Stimulated activated CD8-positive, alpha-beta memory T cell treated with anti-CD3 and anti-CD28 coated beads, Interleukin-15, amount 100 ng/mL, for 24 hours (primary cell): ENCODE data around the gene AKT3.

Experiments
- DNase-seq: peaks from one replicate; pipeline ENCODE4 v3.0.0-alpha.2; 2020; ENCODE audit warnings: low read depth

AKT3 gene

DNA sequence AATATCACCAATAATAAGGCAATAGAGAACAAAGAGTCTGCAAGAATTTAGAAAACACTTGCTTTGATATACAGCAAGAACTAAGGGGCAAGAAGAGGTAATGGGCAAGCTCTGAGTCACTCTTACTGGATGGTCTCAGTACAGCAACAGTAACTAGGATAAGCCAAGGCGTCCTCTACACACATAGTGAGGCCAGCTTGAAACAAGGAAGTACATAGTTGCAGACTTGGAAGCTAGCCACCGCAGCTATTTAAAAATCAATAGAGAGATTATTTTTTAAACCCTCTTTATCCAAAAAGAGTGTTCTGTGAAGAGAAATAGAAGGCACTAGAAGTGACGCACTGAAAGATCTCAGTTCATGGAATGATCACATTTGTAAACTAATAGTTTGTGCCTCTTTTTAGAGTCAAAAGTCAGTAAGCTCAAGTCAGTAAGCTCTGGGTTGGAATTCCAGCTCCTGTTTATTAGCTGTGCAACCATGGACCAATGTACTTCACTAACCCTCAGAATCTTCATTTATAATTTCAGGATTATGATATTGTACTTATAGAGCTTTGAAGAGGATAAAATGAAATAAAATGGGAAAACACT is 118.6 kb downstream of the AKT3 start:
- DNase-seq: no peak

- DNase-seq: no peak
Measured at GRCh38 chr1:243730487-243731150, 119.4 kb downstream of the AKT3 start.

DNA sequence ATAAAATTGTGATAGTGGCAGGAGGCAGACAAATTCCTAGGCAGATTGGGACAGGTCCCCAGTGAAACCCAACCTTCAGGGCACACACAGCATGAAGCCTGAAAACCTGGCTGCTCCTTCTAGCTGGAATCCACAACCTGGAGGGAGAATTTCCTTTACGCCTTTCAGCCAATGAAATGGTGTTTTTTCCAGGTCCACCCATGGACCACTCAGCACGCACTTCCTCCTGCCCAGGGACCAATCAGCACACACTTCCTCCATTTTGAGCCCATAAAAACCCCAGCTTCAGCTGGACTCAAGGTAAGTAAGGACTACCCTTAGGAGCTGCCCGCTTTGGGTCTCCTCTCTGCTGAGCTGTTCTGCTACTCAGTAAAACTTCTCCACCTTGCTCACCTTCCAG is 120.1 kb downstream of the AKT3 start:
- no peak for DNase-seq

- DNase-seq: no peak
Measured at GRCh38 chr1:243727503-243728203, 122.4 kb downstream of the AKT3 start.

DNA sequence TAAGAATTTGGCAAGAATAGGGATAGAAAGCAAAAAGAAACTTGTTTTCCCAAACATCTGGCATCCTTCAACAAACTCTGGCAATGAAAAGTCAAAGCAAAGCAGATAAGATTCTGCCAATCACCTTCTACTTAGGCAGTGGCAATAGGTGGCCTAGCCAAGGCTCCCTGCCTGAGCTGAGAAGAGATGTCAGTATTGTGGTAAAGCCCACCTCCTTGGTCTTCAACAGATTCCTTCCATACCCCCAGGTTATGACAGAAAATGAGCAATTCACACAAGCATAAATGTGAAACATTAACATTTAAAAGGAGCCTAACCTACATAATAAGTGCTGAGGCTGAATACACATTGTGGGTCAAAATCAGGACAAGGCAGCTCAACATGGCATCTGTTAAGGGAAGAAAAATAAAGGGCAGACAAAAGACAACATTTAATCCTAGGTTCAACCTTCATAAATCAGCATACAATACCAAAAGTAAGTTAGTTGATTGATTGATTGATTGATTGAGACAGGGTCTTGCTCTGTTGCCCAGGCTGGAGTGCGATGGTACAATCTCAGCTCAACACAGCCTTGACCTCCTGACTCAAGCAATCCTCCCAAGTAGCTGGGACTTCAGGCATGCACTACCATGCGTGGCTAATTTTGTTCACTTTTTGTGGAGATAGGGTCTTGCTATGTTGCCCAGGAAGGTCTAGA is 123.1 kb downstream of the AKT3 start:
- DNase-seq: no peak

DNA sequence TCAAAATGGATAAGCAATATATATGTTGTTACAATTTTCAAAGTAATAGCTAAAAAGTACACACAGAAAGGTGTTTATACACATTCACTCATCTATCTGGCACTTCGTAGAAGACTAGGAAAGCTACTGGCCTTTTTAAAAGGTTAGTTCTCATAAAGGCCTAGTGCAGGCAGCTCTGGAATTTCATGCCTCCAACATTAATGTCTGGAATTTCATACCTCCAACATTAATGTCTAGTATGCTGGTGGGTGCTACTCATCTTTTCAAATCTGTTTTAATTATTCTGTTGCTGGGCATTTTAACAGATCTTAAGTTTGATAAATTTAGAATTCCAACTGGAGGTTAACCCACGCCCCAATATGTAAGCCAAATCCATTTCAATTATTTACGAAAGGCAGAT is 124.2 kb downstream of the AKT3 start:
- DNase-seq: no peak

- no peak for DNase-seq
Measured at GRCh38 chr1:243725075-243725474, 125.0 kb downstream of the AKT3 start.

DNA sequence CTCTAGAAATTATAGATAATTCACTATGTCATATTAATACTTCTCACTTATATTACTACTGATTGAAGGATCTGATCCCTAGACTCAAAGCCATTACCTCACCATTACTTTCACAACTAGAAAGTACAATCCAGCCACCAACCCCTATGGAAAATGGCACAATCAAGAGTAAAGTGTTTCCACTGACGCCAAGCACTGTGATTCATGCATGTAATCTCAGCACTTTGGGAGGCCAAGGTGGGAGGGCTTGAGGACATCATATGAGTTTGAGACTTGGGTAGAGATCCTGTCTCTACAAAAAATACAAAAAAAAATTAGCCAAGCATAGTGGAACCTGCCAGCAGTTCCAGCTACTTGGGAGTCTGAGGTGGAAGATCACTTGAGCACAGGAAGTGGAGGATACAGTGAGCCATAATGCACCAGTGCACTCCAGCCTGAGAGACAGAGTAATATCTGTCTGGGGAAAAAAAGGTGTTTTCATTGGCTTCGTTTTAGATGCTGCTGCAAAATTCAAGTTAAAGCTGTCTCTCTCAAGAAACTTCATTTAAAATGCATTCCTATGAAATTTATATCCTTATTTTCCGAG is 126.5 kb downstream of the AKT3 start:
- no peak for DNase-seq

GRCh38 chr1:243723050-243723449 is 127.0 kb downstream of the AKT3 start:
- no peak for DNase-seq

DNA sequence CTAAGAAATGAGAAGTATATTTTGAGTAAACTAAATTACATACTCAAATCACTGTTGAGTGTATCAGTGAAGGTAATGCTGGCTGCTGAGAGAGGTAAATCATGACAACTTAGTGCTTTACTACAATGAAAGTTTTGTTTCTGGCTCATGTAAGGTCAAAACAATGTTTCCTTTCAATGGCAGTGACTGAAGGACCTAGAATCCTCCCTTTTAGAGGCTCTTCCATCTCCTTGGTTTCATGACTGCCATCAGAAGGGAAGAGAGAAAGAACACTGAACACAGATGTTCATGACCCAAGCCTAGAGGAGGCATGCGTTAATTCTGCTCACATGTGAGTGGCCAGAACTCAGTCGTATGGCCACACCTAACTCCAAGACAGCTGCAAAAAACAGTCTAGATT is 130.6 kb downstream of the AKT3 start:
- DNase-seq: no peak

DNA sequence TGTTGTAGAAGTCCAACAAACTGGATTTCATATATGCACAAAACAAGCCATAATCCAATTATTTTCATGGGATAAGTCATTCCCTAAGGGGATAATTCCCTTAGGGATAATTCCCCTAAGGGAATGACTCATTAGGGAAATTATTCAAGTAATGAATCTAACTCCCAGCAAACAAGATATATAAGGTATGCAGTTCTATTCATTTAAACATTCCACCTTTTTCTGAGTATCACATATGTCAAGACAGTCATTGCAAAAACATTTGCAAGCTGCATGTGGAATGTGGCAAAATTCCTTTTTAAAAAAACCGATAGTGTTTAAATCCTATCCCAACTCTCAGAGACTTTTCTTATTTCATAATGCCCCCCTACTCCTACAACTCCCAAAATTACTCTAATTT is 131.2 kb downstream of the AKT3 start:
- no peak for DNase-seq

DNA sequence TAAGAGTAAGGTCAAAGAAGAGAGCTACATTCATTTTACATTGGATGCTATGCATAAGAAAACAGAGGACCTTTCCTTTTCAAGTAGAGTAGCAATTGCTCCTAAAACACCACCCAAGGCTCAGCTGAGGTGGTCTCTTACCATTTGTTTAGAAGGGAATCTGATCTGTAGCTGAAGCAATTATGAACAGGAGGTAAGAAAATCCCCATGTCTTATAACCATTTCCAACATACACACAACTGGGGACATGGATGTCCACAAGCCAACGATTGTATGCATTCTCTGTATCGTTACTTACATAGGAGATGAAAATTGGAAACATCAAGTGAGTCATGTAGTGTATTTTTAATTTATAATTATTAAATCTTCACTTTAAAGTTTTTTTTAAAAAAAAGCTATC is 132.0 kb downstream of the AKT3 start:
- DNase-seq: no peak

DNA sequence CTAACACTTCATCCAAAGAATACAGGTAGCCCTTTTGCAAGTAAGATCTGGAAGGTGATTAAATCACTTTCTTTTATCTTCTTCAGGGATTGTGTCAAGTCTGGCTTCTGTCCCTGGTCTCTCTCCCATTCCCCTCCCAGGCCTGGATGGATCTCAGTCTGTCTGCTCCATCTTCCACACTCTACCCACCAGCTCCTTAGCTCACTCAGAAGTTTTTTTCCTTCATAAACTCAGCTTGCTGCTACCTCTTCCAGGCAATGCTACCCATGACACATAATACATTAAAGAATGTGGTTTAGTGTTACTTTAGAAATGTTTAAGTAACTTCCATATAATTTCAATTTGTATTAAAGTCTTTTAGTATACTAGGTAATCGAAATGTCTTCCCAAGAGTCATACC is 133.1 kb downstream of the AKT3 start:
- no peak for DNase-seq

DNA sequence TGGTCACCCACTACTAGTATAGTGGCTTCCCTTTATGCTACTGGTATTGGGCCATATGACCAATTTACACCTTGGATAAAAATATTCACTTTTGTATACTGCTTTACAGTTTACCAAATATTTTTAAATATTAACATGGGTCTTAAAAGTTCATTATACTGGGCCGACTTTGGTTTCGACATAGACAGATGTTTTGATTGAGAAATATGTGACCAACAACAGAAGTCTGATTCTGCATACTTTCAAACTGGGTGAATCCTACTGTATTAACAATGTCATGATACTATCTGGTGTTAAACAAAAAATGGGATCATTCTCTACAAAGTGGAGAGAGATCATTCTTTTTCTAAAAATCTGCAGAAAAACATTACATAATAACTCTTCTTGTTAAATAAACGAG is 134.8 kb downstream of the AKT3 start:
- no peak for DNase-seq

DNA sequence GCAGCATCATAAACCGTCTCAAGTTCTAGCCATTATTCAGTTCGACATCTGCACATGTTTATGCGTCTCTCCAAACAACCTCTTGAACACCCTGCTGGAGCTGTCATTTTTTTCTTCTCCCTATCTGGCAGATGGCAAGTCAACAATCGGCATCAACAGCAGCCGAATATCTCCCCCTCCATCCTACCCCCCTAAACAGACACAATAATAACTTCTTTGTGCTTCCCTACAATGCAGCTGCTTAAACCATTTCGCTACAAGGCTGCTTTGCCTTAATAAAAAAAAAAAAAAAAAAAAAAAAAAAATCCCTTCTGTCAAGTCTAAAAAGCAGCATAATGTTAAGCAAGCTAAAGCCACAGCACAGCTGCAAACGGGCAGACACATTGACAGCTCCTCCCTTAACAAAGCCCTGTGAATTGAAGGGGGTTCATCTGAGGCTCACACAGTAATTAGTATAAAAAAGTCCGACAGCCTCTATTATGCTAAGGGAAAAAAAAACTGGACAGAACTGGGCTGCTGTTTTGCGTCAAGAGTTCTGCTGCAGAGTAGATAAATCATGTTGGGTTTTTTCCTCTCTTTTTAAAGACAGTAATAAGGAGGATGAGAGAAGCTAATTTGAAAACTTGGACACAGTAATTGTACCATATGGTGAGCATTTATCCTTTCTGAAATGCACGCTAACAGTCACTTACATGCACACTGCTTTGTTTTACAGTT is 136.4 kb downstream of the AKT3 start:
- DNase-seq: no peak

DNA sequence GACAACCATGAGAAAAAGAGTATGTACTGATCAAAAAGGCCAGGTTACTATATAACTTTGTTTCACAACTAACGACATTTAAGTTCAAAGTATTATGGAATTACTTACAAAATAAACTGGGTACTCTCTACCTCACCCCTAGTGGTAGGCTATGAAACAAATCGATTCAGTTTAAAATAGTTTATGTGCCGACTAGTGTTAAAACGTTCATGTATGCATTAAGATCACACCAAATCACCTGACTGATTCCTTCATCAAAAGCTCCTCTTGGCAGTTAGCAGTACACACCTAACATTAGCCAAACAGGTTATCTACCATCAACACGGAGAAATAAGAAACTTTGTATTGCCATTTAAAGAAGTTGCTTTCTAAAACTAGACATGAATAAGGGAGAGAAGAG is 137.1 kb downstream of the AKT3 start:
- DNase-seq: no peak

DNA sequence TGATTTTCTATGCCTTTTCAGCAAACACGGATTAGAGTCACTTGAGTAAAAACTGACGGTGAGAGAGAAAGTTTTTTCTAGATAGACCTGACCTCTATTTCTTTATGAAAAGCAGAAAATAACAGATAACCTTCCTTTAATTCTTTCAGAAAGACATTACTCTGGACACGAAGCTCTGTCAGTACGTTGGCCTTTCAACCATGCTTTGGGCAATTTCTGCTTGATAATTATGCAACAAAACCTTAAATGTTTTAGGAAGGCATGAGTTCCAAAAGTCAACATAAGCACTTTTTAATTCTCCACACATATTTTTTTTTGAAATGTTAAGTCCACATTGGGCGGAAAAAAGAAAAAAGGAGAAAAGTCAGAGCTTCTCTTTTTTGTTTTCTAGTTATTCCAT is 137.8 kb downstream of the AKT3 start:
- DNase-seq: no peak

GRCh38 chr1:243710467-243710866 is 139.6 kb downstream of the AKT3 start:
- DNase-seq: no peak

GRCh38 chr1:243708210-243708609 is 141.8 kb downstream of the AKT3 start:
- DNase-seq: no peak

GRCh38 chr1:243706563-243706962 is 143.5 kb downstream of the AKT3 start:
- DNase-seq: no peak

DNA sequence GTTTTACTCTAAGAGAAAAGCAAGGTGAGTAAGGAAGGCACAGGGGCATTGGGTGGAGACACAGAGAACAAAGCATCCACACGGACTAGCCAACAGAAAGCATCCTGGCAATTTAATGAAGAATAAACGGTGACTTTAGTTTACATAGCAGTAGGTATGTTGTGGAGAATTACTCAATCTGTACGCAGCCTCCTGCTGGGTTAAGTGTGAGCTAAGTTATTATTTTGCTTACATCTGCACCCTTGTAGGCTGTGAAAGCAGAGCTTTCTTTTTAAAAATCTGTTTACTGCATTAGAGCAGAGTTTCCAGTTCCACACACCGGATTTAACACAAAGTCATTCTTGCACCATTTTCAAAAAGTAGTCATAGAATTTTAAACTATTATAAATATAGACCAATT is 144.5 kb downstream of the AKT3 start:
- DNase-seq: no peak

DNA sequence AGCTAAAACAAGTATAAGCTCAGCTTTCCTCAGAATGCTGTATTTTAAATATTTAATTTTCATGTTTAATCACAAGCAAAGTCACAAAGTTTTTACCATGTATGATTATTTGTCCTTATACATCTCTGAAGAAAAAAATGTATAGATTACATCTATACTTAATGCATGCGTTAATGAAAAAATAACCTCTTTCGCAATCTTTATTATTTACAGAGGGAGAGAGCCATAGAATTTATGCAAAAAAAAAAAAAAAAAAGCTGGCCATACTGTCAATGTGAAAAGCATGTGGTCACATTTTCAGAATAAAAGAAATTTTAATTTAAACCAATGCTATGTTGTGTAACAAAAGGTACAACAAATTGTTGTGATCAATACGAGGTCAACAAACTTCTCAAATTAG is 148.2 kb downstream of the AKT3 start:
- DNase-seq: no peak
